Measurements from ENCODE around the gene NAT9.

Gene NAT9, protein sequence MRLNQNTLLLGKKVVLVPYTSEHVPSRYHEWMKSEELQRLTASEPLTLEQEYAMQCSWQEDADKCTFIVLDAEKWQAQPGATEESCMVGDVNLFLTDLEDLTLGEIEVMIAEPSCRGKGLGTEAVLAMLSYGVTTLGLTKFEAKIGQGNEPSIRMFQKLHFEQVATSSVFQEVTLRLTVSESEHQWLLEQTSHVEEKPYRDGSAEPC

GRCh38 chr17:74776044-74776962 lies at the start of gene NAT9:
Gene NAT9 (minus strand): TSS chr17:74776345. CDS start chr17:74775698, 647 bp downstream.
- DNase-seq = peak; percentile 90

GRCh38 chr17:74824961-74825627 lies 48.9 kb upstream of the NAT9 start:
- DNase-seq = no peak

GRCh38 chr17:74822939-74823367 lies 46.8 kb upstream of the NAT9 start:
- no peak for DNase-seq

DNA sequence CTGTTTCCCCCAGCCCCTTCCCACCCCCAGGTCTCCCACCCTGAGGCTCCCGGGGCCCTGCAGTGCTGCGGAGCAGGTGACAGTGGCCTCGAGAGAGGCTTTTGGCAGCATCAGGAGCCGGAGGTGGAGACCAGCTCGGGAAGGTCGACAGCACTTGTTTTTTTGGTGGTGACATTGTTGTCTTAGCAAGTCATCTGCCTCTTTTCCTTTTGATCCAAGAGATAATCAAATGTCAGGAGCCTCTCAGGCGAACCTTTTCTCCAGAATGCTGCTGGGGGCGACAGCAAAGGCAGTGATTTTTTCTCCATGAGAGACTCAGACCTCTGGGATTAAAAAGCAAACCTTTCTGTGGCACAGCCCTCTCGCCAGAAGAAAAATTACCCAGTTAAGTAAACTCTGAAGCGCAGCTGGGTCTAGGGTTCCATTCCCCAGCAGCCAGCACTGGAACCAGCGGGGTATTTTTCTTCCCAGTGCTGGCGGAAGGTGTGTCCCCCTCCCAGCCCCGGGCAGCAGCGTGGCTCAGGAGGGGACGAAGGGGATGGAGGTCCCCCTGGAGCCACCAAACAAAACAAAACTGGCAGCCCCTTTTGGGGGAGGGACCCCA lies 46.3 kb upstream of the NAT9 start:
- no peak for DNase-seq

GRCh38 chr17:74821655-74822334 lies 45.6 kb upstream of the NAT9 start:
- no peak for DNase-seq

GRCh38 chr17:74819801-74820436 lies 43.8 kb upstream of the NAT9 start:
- DNase-seq = no peak

DNA sequence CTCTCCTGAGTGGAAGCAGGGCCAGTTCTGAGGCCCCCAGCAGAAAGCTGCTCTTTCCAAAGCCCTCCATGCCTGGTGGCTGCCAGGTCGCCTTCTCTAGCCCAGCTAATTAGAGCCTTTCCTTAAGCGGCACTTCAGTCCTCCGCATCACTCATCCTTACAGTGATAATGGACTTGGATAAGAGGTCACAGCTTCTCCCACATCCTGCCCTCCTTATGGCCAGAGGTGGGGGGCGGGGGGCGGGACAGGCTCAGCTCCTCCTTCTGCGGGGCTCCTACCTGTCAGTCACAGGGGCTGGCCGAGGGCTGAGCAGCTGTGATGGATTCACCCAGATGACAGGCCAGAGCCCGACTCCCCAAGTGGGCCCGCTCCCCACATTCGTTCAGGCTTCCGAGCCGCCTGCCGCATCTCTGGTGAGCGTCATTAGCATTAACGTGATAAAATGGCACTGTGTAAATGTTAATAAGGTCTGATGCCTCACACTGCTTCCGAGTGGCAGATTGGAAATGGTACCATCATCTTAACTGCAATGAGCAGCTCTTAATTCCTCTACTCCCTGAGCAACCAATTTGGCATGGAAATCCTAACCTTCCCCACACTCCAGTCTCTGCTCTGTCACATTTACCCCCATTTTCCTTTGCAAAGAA lies 42.3 kb upstream of the NAT9 start:
- no peak for DNase-seq

- no peak for DNase-seq
Measured at GRCh38 chr17:74816905-74817620, 40.9 kb upstream of the NAT9 start.

DNA sequence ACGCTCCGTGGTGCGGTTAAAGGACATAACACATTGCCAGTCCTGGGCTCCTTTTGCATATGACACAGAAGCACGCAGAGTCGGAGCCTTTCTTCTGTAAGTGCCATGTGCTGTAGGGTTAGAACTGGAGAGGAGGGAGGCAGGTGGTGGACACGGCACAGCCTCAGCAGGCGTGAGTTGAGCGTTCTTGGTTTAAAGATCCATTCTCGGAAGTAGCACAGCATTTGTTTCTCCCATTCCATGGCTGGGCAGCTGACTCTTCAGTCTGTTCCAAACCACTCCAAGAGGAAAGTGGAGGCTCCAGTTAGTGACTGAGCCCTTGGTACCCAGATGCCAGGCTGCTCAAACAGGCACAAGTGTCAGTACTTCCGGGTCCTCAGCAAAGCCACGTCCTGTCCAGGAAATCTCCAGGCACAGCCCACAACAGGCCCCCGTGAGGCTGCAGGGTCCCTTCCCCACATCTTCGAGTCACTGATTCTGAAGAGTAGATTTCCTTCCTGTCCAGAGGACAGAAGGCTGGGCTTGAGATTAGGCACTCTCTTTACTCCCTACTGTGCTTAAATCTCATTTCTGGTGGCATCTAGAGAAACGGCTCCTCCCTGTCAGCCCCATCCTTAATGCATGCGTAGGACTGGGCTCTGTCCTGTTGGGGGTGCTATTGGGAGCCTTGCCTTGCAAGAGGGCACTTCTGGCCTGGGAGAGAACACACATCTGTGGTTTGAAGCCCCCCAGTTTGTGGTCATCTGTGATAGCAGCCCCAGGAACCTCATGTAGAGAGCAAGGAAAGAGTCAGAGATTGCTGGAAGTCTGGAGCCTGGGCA lies 39.6 kb upstream of the NAT9 start:
- no peak for DNase-seq

DNA sequence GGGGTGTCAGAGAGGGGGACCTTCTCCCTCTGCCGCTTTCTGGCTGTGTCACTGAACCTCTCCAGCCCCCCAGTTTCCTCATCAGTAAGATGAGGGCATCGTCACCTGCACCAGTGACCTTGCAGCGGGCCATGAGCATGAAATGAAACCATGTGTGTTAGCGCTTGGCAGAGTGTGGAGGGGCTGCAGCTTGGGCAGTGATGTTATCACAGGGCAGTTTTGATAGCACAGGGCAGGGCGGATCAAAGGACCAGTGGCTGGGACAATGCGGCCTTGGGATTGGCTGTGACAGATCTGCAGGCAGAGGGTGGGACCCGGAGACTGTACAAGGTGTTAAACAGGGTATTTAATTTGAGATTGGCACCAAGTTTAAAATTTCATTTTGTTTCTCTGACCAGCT lies 38.9 kb upstream of the NAT9 start:
- DNase-seq = no peak

- no peak for DNase-seq
Measured at GRCh38 chr17:74814453-74814852, 38.3 kb upstream of the NAT9 start.

DNA sequence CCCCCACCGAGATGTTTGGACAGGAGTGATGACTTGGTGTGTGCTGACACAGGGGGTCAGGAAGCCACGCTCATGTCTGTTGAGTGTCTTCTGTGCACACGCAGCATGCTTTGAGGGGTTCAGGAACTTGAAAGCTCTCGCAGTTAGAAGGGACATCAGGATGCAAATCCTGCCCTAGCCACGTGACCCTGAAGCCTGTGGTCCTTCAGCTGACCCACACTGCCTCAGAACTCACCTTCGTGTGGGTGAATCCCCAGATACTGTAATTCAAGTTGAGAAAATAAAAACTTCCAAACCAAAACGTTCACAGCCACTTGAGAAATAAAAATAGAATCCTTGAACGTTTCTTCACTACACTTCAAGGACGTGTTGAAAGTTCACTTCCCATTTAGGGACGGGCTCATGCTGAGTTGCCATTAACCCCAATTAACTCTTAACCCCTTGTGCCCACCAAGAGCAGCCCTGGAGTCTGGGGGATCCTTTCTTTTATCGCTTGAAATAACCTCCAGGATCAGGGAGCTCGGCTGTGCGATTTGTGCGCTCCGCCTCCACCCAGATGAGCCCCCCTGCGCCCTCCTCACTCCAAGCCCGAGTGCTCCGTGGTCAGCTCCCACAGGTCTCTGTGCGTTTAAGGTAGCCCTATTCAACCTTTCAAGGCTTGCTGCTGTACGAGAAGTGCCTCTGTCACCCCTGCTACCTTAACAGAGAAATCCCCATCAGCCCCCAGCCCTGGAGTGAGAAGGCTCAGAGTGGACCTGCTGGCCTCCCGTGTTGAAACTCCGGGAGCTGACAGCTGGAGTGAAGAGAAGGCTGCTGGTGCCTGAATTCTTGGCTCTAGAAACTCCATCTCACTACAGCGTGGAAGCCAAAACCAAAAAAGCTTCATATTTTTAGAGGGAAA lies 36.2 kb upstream of the NAT9 start:
- DNase-seq = no peak

GRCh38 chr17:74810699-74811485 lies 34.7 kb upstream of the NAT9 start:
- no peak for DNase-seq

GRCh38 chr17:74808714-74809430 lies 32.7 kb upstream of the NAT9 start:
- DNase-seq = no peak

DNA sequence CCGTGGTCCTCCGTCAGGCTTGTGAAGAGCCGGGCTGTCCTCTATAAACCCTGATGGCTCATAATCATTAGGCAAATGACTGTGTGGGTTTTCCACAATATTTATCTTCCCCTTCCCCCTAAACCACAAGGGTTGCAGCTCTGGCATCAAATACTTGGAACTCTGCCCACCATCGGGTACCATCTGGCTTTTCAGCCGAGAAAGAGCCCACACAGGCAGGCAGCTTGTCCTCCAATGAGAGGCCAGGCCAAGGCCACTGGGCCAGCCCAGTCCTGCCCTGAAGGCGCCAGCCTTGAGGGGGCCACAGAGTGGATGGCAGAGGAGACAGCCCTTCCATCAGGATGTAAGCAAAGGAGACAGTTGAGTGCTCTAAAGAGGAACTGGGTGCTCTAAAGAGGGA lies 31.8 kb upstream of the NAT9 start:
- DNase-seq = peak; percentile 76

GRCh38 chr17:74807441-74807840 lies 31.3 kb upstream of the NAT9 start:
- DNase-seq = no peak

DNA sequence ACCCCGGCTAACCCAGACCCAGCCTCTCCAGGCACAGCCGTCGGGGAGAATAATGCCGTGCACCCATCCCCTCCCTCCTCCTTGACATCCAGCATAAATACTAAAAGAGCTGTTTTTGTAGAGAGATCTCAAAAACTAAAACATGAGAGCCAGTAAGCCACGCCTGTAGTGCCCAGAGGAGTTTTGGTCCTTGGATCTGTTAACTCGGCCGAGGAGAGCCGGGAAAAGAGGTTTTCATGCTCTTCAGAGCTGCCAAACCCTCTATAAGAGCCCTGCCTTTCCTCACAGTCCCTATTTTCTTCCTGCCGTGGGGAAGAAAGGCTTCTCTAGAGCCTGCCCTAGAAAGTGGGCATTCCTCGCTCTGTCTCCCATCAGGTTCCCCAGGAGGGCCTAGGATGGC lies 30.2 kb upstream of the NAT9 start:
- no peak for DNase-seq

All from NCI-H526 treated with DMSO at 0.1 percent for 48 hours (cell line).